Islet of Langerhans (tissue), 1 donor: ENCODE measurements around the gene GPC6.

Source experiments
- FAIRE-seq: peaks from one replicate; lab custom pipeline; 2011; peaks lifted over from hg19 to GRCh38; lab: Jason Lieb, UNC

GPC6 gene

GRCh38 chr13:93511011-93511410, 284.4 kb downstream of the GPC6 start:
- peak; percentile 49 for FAIRE-seq

- no peak for FAIRE-seq
These were observed 288.7 kb downstream of the GPC6 start for GRCh38 chr13:93515267-93515666.

GRCh38 chr13:93517658-93518057, 291.1 kb downstream of the GPC6 start:
- no peak for FAIRE-seq

- FAIRE-seq, result no peak
These were observed 294.7 kb downstream of the GPC6 start for GRCh38 chr13:93521307-93521706.

GRCh38 chr13:93522501-93522900, 295.9 kb downstream of the GPC6 start:
- FAIRE-seq, result no peak

- FAIRE-seq, result no peak
These were observed 298.5 kb downstream of the GPC6 start for GRCh38 chr13:93525087-93525486.

- no peak for FAIRE-seq
These were observed 301.2 kb downstream of the GPC6 start for GRCh38 chr13:93527748-93528297.

- FAIRE-seq, result no peak
These were observed 303.4 kb downstream of the GPC6 start for GRCh38 chr13:93529961-93530360.

- no peak for FAIRE-seq
These were observed 307.6 kb downstream of the GPC6 start for GRCh38 chr13:93534181-93534700.

- no peak for FAIRE-seq
These were observed 308.6 kb downstream of the GPC6 start for GRCh38 chr13:93535251-93535650.

- no peak for FAIRE-seq
These were observed 313.3 kb downstream of the GPC6 start for GRCh38 chr13:93539914-93540313.

GRCh38 chr13:93547886-93548285, 321.3 kb downstream of the GPC6 start:
- no peak for FAIRE-seq

- no peak for FAIRE-seq
These were observed 322.9 kb downstream of the GPC6 start for GRCh38 chr13:93549326-93550005.

- FAIRE-seq, result no peak
These were observed 323.6 kb downstream of the GPC6 start for GRCh38 chr13:93550236-93550635.

GRCh38 chr13:93552596-93552995, 326.0 kb downstream of the GPC6 start:
- FAIRE-seq, result no peak

- FAIRE-seq, result no peak
These were observed 327.9 kb downstream of the GPC6 start for GRCh38 chr13:93554514-93554913.

GRCh38 chr13:93558637-93559036, 332.0 kb downstream of the GPC6 start:
- no peak for FAIRE-seq

GRCh38 chr13:93559718-93560117, 333.1 kb downstream of the GPC6 start:
- FAIRE-seq, result no peak

- FAIRE-seq, result no peak
These were observed 335.1 kb downstream of the GPC6 start for GRCh38 chr13:93561576-93562225.

- FAIRE-seq, result no peak
These were observed 336.1 kb downstream of the GPC6 start for GRCh38 chr13:93562676-93563075.

- FAIRE-seq, result no peak
These were observed 350.5 kb downstream of the GPC6 start for GRCh38 chr13:93577105-93577504.

- peak; percentile 24 for FAIRE-seq
These were observed 363.2 kb downstream of the GPC6 start for GRCh38 chr13:93589788-93590187.

- FAIRE-seq, result no peak
These were observed 376.4 kb downstream of the GPC6 start for GRCh38 chr13:93603043-93603442.

- FAIRE-seq, result no peak
These were observed 388.2 kb downstream of the GPC6 start for GRCh38 chr13:93614776-93615175.
